HG03039 (cell line): ENCODE measurements around the gene MCM9.

Experiments used
- ATAC-seq: cut with Tn5 transposase; IDR thresholded peaks from one replicate; pipeline ENCODE4 v1.9.1; 2021; ENCODE audit warnings: mild to moderate bottlenecking, moderate library complexity; ENCODE audit not compliant: unreplicated experiment

Gene MCM9

GRCh38 chr6:118934461-118935330 is at the start of gene MCM9:
Gene MCM9, minus strand, starts transcription at chr6:118935159. Its CDS starts 3,436 bp downstream, at chr6:118931723.
- ATAC-seq, result peak; percentile 96

- ATAC-seq, result no peak
Observed at GRCh38 chr6:118984342-118984741, 49.4 kb upstream of the MCM9 start.

GRCh38 chr6:118982575-118982911 is 47.6 kb upstream of the MCM9 start:
- no peak for ATAC-seq

GRCh38 chr6:118981884-118982574 is 47.1 kb upstream of the MCM9 start:
- no peak for ATAC-seq

GRCh38 chr6:118980063-118980462 is 45.1 kb upstream of the MCM9 start:
- no peak for ATAC-seq

- no peak for ATAC-seq
Observed at GRCh38 chr6:118974790-118975189, 39.8 kb upstream of the MCM9 start.

GRCh38 chr6:118971682-118972081 is 36.7 kb upstream of the MCM9 start:
- ATAC-seq, result no peak

GRCh38 chr6:118970866-118971265 is 35.9 kb upstream of the MCM9 start:
- ATAC-seq, result no peak

- no peak for ATAC-seq
Observed at GRCh38 chr6:118968416-118968815, 33.5 kb upstream of the MCM9 start.

GRCh38 chr6:118967239-118967638 is 32.3 kb upstream of the MCM9 start:
- no peak for ATAC-seq

GRCh38 chr6:118965843-118966370 is 30.9 kb upstream of the MCM9 start:
- ATAC-seq, result no peak

- ATAC-seq, result no peak
Observed at GRCh38 chr6:118965371-118965770, 30.4 kb upstream of the MCM9 start.

- ATAC-seq, result no peak
Observed at GRCh38 chr6:118963003-118963402, 28.0 kb upstream of the MCM9 start.

GRCh38 chr6:118959903-118960302 is 24.9 kb upstream of the MCM9 start:
- no peak for ATAC-seq

- no peak for ATAC-seq
Observed at GRCh38 chr6:118953391-118953790, 18.4 kb upstream of the MCM9 start.

GRCh38 chr6:118952683-118953082 is 17.7 kb upstream of the MCM9 start:
- ATAC-seq, result no peak

- no peak for ATAC-seq
Observed at GRCh38 chr6:118945217-118945616, 10.3 kb upstream of the MCM9 start.

- ATAC-seq, result no peak
Observed at GRCh38 chr6:118940770-118941169, 5.8 kb upstream of the MCM9 start.

- ATAC-seq, result no peak
Observed at GRCh38 chr6:118939683-118940082, 4.7 kb upstream of the MCM9 start.

- ATAC-seq, result no peak
Observed at GRCh38 chr6:118935978-118936703, 1.2 kb upstream of the MCM9 start.

- no peak for ATAC-seq
Observed at GRCh38 chr6:118935331-118935668, 341 bp upstream of the MCM9 start.
